Skeletal muscle cell (primary cell): ENCODE results near the gene FGA.

Experiments
- DNase-seq: peaks from one replicate; pipeline ENCODE4 v3.0.0-alpha.2; 2010; ENCODE audit warnings: low read depth
- H3K4me3 ChIP-seq: 2 replicates; pipeline ENCODE4 v1.5.1; 2011; ENCODE audit warnings: low read depth, mild to moderate bottlenecking, control low read depth, low read length, moderate library complexity

FGA gene

GRCh38 chr4:154549894-154550790 is 40.4 kb downstream of the FGA start, which contains the start of gene PLRG1:
TSS of gene PLRG1 (minus strand) at chr4:154550400. CDS start at chr4:154550308, 92 bp downstream.
- H3K4me3 ChIP-seq = peak within 1 kb of the TSS; percentile 97
- DNase-seq = peak; percentile 79

- no peak for DNase-seq
- no peak overlapping the region for H3K4me3 ChIP-seq
Measured at GRCh38 chr4:154545689-154546088, 44.9 kb downstream of the FGA start.

- DNase-seq = no peak
- no peak overlapping the region for H3K4me3 ChIP-seq
Measured at GRCh38 chr4:154542271-154542879, 48.2 kb downstream of the FGA start.
